ENCODE results near the gene MTFR1L.

The MTFR1L gene

DNA sequence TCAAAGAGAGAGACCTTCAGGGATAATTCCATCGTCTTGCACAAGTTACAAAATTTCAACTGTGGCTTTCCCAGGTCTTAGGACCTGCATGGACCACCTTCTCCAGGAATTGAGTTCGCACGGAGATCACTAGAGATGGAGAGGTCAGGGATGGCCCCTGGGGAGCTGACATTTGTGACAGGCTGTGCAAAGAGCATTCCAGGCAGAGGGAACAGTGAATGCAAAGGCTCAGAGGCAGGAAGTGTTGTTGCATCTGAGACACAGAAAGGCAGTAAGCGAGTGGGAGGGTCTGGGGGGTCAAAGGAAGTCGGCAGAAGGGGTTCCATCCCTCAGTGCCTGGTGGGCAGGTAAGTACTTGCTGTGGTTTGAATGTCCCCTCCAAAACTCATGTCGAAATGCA is 29.3 kb upstream of the MTFR1L start:
- no peak for DNase-seq (ENCODE audit: low spot score)

DNA sequence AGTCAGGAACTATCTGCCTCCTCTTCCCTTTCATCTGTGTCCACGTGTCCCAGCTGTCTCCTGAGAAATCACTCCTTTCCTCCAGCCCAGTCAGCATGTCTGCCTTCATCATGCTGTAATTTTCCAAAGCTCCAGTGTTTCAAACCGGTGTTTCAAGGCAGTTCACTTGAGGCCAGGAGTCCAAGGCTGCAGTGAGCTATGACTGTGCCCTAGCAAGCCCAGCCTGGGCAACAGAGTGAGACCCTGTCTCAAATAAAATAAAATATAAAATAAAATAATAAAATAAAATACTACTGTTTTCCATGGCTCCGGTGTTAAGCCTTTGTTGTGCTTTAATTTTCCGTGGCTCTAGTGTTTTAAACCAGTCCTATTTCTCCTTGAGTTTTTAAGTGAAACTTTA is 27.6 kb upstream of the MTFR1L start:
- no peak for DNase-seq (ENCODE audit: low spot score)

DNA sequence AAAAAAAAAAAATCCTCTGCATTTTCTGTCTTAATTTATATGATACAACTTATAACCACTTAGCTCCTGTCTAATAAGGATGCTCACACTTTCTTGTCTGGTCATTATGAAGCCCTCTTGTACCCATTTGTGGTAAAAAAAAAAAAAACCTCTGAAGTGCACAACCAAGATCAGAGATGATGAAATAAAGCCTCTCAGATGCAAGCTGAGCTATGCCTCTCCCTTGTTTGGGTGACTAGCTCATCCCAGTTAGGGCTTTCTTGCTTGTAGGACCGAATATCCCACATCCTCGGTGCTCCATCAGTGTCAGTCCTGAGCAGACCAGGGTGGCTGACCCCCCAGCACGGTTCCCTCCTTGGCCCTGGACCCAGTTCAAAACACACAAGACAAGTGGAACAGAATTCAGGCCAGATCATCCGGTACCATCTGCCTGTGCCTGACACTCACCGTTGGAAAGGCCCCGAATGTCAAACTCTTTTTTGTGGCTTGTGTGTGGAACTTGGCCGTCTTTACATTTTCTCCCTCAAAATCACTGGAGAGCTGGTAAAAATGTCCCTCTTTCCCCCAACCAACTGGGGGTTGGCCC is 26.1 kb upstream of the MTFR1L start:
- DNase-seq (ENCODE audit: low spot score) = no peak

DNA sequence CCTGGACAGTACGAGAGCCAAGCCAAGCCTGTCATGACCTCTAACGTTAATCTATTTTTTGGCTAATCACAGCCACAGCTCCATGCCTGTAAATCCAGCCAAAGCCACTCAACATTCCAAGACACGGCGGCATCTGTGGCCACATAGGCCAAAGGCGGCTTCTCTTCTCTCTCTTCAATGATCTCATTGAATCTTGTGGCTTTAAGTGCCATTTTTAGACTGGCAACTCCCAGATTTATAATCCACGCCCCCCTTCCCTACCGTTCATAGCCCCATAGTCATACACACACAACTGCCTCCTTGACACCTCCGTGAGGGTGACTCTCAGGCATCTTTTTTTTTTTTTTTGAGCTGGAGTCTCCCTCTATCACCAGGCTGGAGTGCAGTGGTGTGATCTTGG is 25.4 kb upstream of the MTFR1L start:
- DNase-seq (ENCODE audit: low spot score) = no peak

DNA sequence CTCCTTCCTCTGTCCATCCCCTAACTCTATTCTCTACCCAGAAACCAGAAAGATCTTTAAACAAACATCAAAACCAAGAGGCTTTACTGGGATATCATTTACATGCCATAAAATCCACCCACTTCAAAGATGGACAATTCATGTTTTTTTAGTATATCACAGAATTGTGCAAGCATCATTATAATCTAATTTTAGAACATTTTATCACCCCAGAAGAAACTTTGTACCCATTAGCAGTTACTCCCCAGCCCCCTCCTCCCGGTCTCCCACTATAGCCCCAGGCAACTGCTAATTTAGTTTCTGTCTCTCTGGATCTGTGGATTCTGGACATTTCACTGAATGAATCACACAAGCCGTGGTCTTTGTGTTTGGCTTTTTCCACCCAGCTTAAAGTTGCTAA is 24.5 kb upstream of the MTFR1L start:
- no peak for DNase-seq (ENCODE audit: low spot score)

DNA sequence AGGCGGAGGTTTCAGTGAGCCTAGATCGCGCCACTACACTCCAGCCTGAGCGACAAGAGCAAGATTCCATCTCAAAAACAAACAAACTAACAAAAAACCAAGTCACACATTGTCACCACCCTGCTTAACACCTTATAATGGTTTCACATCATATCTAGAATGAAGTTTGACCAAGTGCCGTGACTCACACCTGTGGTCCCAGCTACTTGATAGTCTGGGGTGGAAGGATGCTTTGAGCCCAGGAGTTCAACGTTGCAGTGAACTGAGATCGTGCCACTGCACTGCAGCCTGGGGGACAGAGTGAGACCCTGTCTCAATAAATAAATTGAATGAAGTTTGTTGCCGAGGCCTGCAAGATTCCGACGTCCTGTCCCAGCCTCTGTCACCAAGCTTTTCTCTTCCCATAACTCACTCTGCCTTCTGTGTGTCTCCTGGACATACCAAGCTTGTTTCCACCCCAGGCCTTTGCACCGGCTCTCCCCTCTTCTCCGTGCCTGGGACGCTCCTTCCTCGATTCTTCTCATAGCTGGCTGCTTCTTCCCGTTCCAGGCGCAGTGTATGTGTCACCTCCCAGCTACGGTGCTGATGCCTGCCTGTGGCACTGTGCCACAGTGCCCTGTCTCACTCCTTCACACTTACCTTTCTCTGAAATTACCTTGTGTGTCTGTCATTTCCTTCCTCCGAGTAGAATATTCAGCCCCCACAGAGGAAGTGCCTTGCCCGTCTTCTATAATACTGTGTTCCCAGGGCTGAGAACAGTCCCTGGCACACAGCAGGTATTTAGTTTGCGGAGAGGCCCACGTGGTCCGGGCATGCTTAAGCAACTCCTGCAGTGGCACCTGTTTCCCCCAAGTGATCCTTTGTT is 23.6 kb upstream of the MTFR1L start:
- DNase-seq (ENCODE audit: low spot score) = no peak

DNA sequence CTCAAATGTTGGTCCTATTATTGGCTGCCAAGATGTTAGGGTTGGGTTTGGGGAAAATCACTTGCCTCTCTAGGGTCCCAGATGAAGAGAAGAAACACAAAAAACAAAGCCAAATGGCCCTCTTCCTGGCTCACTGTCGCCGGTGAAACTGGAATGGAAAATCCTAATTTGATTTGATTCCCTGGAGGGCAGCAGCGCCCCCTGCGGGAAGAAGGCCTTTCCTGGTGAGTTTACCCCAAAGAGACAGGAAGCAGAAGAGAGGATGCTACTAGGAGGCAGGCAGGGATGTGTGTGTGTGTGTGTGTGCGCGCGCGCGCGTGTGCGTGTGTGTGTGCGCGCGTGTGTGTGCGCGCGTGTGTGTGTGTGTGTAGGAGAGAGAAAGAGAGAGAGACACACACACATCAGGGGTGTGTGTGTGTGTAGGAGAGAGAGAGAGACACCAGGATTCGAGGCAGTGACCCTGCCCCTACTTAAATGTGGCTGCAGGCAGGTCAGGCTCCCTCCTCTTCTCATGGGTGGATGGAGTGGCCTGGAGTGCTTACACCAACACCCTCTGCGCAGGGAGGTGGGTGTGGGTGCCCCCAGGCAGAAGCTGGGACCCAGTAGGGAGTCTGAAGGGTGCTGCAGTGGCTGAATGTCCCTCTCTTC is 22.8 kb upstream of the MTFR1L start:
- peak; percentile 78 for DNase-seq (ENCODE audit: low spot score)

DNA sequence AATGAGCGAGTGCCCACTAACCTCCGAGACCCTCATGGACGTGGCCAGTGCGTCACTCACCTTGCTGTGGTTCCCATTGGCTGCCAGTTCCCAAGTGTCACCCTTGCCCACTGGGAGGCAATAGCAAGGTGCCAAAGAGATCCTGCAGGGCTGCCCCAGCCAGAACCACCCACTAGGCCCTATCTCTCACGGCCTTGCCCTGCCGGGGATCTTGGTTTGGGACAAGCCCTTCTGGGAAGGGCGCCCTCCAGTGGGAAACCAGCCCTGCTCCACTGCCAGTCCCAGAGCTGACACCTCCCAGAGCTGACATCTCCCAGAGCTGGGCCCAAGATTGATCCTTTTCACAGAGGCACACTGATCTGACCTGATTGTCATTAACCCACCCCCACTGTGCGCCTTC is 21.8 kb upstream of the MTFR1L start:
- DNase-seq (ENCODE audit: low spot score) = no peak

DNA sequence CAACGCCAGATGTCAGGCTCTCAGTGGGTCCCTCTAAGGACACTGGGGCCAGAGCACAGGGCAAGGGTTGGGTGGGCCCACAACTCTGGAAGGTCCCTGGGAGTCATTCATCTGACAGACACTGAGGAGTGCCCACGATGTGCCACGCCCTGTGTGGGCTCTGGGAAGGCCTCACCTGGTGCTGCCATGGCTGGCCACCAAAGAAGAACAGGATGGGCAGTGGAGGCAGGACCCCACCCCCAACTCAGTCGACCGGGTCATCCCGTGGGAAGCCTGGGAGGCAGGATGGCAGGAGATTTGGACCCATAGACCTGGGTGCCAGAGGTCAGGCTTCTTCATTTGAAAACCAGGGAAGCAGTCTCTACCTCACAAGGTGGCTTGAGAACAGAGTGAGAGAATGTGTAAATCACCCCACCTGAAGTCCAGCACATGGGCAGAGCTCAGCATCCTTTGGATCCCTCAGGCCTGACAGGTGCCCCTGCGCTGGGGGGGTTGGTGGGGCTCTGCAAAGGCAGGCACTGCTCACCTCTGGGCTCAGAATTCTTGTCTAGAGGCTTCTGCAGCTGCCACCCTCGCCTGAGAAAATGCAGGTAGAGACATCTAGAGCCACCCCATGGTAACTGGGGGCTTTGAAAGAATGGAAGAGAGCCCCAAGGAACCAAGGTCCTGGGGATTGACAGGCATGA is 20.9 kb upstream of the MTFR1L start:
- DNase-seq (ENCODE audit: low spot score) = no peak

DNA sequence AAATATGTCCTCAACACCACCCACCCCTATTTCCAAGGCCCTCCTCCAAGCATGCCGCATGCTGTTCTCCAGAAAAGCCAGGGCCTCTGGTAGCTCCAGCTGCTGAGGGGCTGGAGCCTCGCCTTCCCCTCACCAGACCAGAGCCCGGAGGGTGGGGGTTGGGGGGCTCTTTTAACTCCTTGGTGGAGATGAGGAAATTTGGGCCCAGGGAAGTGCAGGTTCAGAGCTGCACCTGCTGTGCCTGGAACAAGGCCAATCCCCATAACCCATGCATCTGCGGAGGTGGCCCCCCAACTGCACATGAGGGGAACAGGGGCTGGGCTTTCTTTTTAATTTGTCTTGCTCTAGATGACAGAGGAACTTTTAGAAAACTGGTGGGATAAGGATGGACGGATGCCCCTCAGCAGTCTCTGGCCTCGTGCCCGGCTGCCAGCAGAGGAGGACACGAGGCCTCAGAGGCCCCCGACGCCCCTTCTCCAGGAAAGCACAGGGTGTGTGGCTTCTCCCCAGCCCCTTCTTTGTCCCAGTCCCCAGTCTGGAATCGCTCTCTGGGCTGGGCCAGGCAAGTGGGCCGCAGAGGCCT is 20.3 kb upstream of the MTFR1L start:
- DNase-seq (ENCODE audit: low spot score) = no peak

DNA sequence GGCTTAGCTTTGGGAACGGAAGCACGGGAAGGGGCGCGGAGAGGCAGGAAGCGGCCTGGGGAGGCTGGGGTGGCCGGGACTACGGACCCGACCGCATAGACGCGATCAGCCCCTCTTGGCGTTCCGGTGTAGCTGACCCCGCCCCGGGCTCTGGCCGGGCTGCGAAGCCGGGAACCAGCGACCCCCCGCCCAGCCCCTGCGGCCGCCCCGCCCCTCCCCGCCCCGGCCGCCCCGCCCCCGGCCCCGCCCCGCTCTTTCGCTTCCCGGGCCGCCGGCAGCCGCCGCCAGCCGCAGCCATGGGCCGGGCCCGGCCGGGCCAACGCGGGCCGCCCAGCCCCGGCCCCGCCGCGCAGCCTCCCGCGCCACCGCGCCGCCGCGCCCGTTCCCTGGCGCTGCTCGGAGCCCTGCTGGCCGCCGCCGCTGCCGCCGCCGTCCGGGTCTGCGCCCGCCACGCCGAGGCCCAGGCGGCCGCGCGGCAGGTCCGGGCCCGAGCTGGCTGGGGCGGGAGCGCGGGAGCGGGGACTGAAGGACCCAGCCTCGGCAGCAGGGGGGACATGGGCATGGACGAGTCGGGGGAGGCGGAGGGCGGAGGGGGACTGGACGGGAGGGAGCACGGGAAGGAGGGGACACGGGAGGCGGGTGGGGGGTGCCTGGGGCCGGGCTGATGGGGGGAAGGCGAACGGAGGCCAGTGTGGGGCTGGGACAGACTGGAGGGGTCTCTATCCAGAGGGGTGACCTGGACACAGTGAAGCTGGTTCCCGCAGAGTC is 19.6 kb upstream of the MTFR1L start, which contains the start of gene SELENON:
TSS of gene SELENON (plus strand) at position 259 of the 768 bp plus-strand sequence. CDS start at position 297, 38 bp downstream.
- no peak for DNase-seq (ENCODE audit: low spot score)

DNA sequence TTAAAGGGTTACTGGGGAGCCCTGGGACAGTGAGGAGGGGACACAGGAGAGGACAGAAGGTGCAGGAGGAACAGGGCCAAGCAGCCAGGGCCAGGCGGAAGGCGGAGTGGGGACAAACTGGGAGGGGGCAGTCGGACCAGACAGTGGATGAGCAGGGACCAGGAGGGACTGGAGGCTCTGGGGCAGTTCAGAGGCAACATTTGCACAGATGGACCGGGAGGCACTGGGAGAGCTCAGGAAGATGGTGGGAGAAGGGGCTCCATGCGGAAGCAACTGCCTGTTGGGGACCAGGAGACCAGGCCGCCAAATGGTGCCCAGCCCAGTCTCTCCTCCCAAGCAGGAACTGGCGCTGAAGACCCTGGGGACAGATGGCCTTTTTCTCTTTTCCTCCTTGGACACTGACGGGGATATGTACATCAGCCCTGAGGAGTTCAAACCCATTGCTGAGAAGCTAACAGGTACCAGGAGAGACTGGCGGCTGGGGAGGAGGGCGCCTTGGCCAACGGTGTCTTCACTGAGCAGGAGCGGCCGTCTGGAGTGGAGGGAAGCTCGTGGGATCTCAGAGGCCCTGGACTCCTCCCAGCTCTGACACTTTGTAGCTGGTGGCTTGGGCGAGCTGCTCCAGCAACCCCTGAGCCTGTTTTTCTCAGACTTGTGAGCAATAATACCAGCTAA is 18.9 kb upstream of the MTFR1L start:
- DNase-seq (ENCODE audit: low spot score) = no peak

DNA sequence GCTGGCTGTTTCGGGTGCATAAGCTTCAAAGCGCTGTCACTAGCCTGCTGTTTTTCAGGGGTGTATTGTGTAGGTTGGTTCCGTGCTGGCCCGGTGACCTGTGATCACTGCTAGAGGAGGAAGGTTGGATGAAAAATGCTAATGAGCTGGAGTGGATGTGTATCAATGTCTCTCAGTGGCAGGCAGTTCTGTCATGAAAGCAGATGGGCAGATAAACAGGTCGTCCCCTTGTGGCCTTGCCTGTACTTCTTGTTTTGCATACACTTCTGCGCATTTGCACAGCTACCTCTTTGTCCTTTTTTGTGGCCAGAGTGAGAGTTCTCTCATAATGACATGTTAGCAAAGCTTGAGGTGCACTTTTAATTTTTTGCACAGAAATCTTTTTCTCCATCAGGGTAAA is 16.8 kb upstream of the MTFR1L start:
- no peak for DNase-seq (ENCODE audit: low spot score)

DNA sequence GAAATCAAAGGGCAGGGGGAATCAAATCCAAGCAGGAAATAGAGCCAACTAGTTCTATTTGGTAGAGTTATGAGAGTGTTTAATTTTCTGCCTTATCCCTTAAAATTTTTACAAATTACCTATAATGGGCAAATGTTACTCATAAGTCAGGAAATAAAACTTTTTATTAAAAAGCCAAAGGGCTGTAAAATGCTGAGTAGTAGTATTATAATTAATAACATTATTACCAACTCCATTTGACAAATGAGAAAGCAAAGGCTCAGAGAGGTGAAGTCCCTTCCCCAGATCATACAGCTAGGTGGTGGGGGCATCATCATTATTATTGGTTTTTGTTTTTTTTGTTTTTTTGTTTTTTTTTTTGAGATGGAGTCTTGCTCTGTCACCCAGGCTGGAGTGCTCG is 16.4 kb upstream of the MTFR1L start:
- DNase-seq (ENCODE audit: low spot score) = no peak

DNA sequence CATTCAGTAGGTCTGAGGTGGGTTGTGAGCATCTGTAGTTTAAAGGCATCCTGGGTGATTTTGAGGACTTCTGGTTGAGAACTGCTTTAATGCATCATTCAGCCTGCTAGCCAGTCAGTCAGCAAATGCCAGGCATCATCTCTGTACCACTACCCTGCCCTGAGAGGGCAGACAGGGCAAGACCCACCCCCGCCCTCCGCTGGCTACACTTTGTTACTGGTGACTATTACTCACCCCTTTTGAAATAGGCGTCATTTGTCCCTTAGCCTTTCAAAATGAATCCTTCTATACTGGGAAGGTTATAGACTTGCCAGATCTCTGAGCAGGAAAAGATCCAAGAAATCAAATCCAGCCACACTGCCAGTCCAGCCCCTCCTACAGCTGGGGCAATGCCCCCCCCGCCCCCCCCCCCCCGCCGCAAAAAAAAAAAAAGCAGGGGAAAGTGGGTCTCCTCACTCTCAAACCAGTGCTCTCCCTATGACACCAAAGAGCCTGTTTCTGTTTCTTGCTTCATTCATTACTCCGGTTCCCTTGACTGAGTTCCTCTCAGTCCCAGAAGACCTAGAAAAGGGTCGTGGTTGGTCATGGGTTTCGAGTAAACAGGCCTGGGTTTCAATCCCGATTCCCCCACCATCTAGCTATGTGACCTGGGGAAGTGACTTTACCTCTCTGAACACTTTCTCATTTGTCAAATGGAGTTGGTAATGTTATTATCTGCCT is 15.3 kb upstream of the MTFR1L start:
- no peak for DNase-seq (ENCODE audit: low spot score)

DNA sequence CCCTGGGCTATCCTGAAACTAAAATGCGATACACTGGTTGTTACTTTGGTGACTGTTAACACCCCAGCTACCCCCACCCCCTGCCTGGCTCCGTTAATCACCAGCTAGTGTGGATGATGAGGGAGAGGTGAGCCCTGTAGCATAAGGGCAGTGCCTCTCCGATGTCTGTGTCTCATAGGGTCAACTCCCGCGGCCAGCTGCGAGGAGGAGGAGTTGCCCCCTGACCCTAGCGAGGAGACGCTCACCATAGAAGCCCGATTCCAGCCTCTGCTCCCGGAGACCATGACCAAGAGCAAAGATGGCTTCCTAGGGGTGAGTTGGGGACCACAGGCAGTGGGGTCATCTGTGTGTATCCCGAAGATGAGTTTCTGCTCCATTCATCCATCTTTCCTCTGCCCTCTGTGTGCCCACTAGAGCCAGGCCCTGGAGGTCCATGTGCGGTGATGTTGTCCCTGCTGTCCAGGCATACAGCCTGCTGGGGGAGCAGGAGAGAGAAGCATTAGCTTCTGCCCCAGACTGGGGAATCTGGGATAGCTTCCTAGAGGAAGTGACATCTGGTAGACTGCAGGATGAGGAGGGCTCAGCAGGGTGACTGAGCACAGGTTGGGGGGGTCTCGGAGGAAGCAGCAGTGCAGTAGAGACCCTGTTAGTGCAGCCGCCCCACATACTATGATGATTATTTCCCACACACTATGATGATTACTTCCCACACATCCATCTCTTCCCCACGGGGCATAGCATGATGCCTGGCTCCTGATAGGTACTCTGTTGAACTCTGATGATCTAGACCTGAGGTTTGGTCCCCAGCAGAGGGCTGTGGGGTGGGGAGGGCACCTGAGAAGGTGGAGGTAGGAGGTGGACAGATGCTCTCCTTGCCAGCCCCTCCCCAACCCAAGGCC is 14.5 kb upstream of the MTFR1L start:
- no peak for DNase-seq (ENCODE audit: low spot score)

DNA sequence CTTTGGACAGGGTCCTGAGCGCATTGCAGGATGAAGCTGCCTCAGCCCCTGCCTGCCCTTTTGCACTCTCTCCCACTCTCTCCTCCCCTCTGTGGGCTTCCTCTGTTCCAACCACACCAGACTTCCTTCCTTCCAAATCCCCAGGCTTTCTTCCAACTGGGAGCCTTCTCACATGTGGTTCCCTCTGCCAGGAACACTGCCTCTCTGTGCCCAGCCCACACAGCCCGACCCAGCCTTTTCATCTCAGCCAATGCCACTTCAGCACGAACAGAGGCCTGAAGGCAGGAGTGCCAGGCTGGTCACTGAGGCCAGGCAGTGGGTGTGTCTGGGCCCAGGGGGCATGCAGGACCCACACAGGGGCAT is 13.9 kb upstream of the MTFR1L start:
- DNase-seq (ENCODE audit: low spot score) = peak; percentile 78

DNA sequence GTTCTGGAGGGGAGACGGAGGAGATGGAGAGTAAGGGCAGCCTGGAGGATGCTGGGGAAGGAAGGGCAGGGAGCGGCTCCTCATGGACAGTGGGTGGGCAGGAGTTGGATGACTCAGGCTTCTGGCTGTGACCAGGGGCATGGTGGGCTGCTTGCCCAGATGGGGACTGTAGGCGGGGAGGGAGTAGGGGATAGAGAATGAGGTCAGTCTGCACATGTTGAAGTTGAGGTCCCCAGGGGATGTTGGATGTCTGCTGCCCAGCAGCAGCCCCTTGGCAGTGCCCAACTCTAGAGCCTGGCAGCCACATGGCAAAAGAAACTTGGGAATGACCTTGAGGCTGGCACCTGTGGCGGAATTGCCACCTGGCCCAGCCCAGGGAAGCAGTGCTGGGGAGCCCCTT is 13.3 kb upstream of the MTFR1L start:
- DNase-seq (ENCODE audit: low spot score) = no peak
